8988T (cell line): ENCODE results near the gene EPB41L2.
"Not testable (repeated sequence)": the region's sequence is repeated elsewhere in the genome, so short reads cannot be mapped to it uniquely, and the experiment has no call there.

Source experiments
- DNase-seq: peaks from one replicate; pipeline ENCODE4 v3.0.0; 2011

EPB41L2 gene

GRCh38 chr6:130827247-130828149, 235.5 kb downstream of the EPB41L2 start, which contains the start of gene SMLR1:
TSS of gene SMLR1 (plus strand) at chr6:130827406. CDS start at chr6:130827414, 8 bp downstream.
- DNase-seq, result no peak

GRCh38 chr6:130826442-130827246, 236.4 kb downstream of the EPB41L2 start:
- DNase-seq, result no peak

GRCh38 chr6:130825772-130826441, 237.1 kb downstream of the EPB41L2 start:
- no peak for DNase-seq

GRCh38 chr6:130824978-130825694, 237.9 kb downstream of the EPB41L2 start:
- no peak for DNase-seq

GRCh38 chr6:130822736-130823135, 240.3 kb downstream of the EPB41L2 start:
- no peak for DNase-seq

- DNase-seq, result no peak
Observed at GRCh38 chr6:130815200-130816071, 247.6 kb downstream of the EPB41L2 start.

- no peak for DNase-seq
Observed at GRCh38 chr6:130814506-130814905, 248.5 kb downstream of the EPB41L2 start.

- no peak for DNase-seq
Observed at GRCh38 chr6:130811932-130812331, 251.1 kb downstream of the EPB41L2 start.

- DNase-seq, result no peak
Observed at GRCh38 chr6:130810307-130811030, 252.6 kb downstream of the EPB41L2 start.

GRCh38 chr6:130801368-130801767, 261.7 kb downstream of the EPB41L2 start:
- not testable (repeated sequence) for DNase-seq

GRCh38 chr6:130797061-130797460, 266.0 kb downstream of the EPB41L2 start:
- no peak for DNase-seq

- DNase-seq, result no peak
Observed at GRCh38 chr6:130796313-130796905, 266.6 kb downstream of the EPB41L2 start.

GRCh38 chr6:130794738-130795137, 268.3 kb downstream of the EPB41L2 start:
- no peak for DNase-seq

GRCh38 chr6:130794010-130794697, 268.9 kb downstream of the EPB41L2 start:
- DNase-seq, result no peak
